WTC11 (cell line): ENCODE data around the gene DOHH. TPM values are rescaled to one million over a fixed set of nuclear protein-coding genes. Genes with fewer than 3 reads are reported as not detected.

Experiments
- ATAC-seq: fragments of 200-7000 bp; cut with Tn5 transposase; 2 replicates; pipeline ENCODE4 v1.10.0; 2021; ENCODE audit warnings: mild to moderate bottlenecking, moderate library complexity
- CTCF ChIA-PET: fragments of 300-600 bp; sonication (Branson Sonifier 250); formaldehyde crosslinking; loops from one replicate; lab custom pipeline; 2021; ENCODE audit warnings: antibody characterized with exemption; lab: Charles Lee
- POLR2A ChIA-PET: fragments of 350-600 bp; sonication (Branson Sonifier 250); formaldehyde crosslinking; loops from one replicate; lab custom pipeline; 2021; ENCODE audit warnings: antibody characterized with exemption; lab: Charles Lee
- DNase-seq: peaks from one replicate; pipeline ENCODE4 v3.0.0; 2021; ENCODE audit warnings: low spot score
- H3K27ac Mint-ChIP-seq: 2 replicates; pipeline ENCODE4 v1.8.0; 2021; ENCODE audit warnings: mixed read lengths
- H3K27me3 Mint-ChIP-seq: 2 replicates; pipeline ENCODE4 v1.8.0; 2021; ENCODE audit warnings: low read depth, mild to moderate bottlenecking, moderate library complexity, mixed read lengths
- H3K36me3 Mint-ChIP-seq: 2 replicates; pipeline ENCODE4 v1.8.0; 2021; ENCODE audit warnings: mixed read lengths
- H3K4me1 Mint-ChIP-seq: 2 replicates; pipeline ENCODE4 v1.8.0; 2022; ENCODE audit warnings: mixed read lengths
- H3K4me3 Mint-ChIP-seq: 2 replicates; pipeline ENCODE4 v1.8.0; 2021; ENCODE audit warnings: mild to moderate bottlenecking, moderate library complexity, mixed read lengths
- H3K9me3 Mint-ChIP-seq: 2 replicates; pipeline ENCODE4 v1.8.0; 2021; ENCODE audit warnings: mixed read lengths
- AR ChIP-seq: fragments of 250-450 bp; sonication (Bioruptor Pico); IDR thresholded peaks from 2 replicates; pipeline ENCODE4 v1.9.0; 2021; ENCODE audit warnings: mild to moderate bottlenecking
- CTCF ChIP-seq: fragments of 200-600 bp; IDR thresholded peaks from 2 replicates; pipeline ENCODE4 v1.8.0; 2022; ENCODE audit warnings: antibody characterized with exemption
- E2F4 ChIP-seq: sonication (generic); formaldehyde crosslinking; IDR thresholded peaks from 2 replicates; pipeline ENCODE4 v1.8.1; 2022; ENCODE audit warnings: low read depth, mild to moderate bottlenecking, moderate library complexity, missing genetic modification reagents, borderline replicate concordance
- ERG ChIP-seq: fragments of 250-450 bp; sonication (Bioruptor Pico); IDR thresholded peaks from 2 replicates; pipeline ENCODE4 v1.8.0; 2021; ENCODE audit warnings: mild to moderate bottlenecking
- FOXP4 ChIP-seq: sonication (generic); formaldehyde crosslinking; IDR thresholded peaks from 2 replicates; pipeline ENCODE4 v1.8.0; 2022; ENCODE audit warnings: mild to moderate bottlenecking, missing genetic modification reagents
- GTF2I ChIP-seq: fragments of 250-450 bp; sonication (Bioruptor Pico); conservative IDR thresholded peaks from 2 replicates; pipeline ENCODE4 v1.4.0; 2021; ENCODE audit warnings: mild to moderate bottlenecking
- IRF2 ChIP-seq: sonication (generic); formaldehyde crosslinking; IDR thresholded peaks from 2 replicates; pipeline ENCODE4 v1.8.0; 2022; ENCODE audit warnings: low read depth, missing genetic modification reagents, borderline replicate concordance
- JAZF1 ChIP-seq: fragments of 250-450 bp; sonication (Bioruptor Pico); IDR thresholded peaks from 2 replicates; pipeline ENCODE4 v1.9.0; 2021; ENCODE audit warnings: moderate library complexity, mild to moderate bottlenecking, inconsistent platforms
- NFATC4 ChIP-seq: fragments of 250-450 bp; sonication (Bioruptor Pico); IDR thresholded peaks from 2 replicates; pipeline ENCODE4 v1.9.0; 2021; ENCODE audit warnings: mild to moderate bottlenecking
- PRRX2 ChIP-seq: fragments of 250-450 bp; sonication (Bioruptor Pico); IDR thresholded peaks from 2 replicates; pipeline ENCODE4 v1.8.0; 2021; ENCODE audit warnings: mild to moderate bottlenecking
- SMAD4 ChIP-seq: sonication (generic); formaldehyde crosslinking; IDR thresholded peaks from 2 replicates; pipeline ENCODE4 v1.8.0; 2022; ENCODE audit warnings: mild to moderate bottlenecking, missing genetic modification reagents
- SOX15 ChIP-seq: fragments of 250-450 bp; sonication (Bioruptor Pico); IDR thresholded peaks from 2 replicates; pipeline ENCODE4 v1.9.0; 2021; ENCODE audit warnings: mild to moderate bottlenecking
- USF2 ChIP-seq: sonication (generic); formaldehyde crosslinking; IDR thresholded peaks from 2 replicates; pipeline ENCODE4 v1.8.1; 2023; ENCODE audit warnings: mild to moderate bottlenecking, missing genetic modification reagents, moderate library complexity
- ZNF121 ChIP-seq: sonication (generic); formaldehyde crosslinking; IDR thresholded peaks from 2 replicates; pipeline ENCODE4 v1.8.0; 2023; ENCODE audit warnings: missing genetic modification reagents
- ZNF232 ChIP-seq: sonication (generic); formaldehyde crosslinking; IDR thresholded peaks from 2 replicates; pipeline ENCODE4 v1.8.0; 2022; ENCODE audit warnings: mild to moderate bottlenecking, missing genetic modification reagents
- ZNF671 ChIP-seq: fragments of 250-450 bp; sonication (Bioruptor Pico); IDR thresholded peaks from 2 replicates; pipeline ENCODE4 v1.8.0; 2021; ENCODE audit warnings: mild to moderate bottlenecking
- total RNA-seq: library from RNA; stranded (reverse); gene quantifications from 3 replicates; pipeline ENCODE4 v1.2.3, GENCODE V29; 2021

The DOHH gene
- total RNA-seq, 1 experiment from 2014 or later, result 22.2 TPM

- no peak for TF ChIP-seq ERG (CRISPR knock-in tag)
- no peak for TF ChIP-seq ZNF232 (CRISPR knock-in tag)
- no peak for TF ChIP-seq JAZF1 (CRISPR knock-in tag)
These were observed 45.2 kb upstream of the DOHH start (continued) for GRCh38 chr19:3545669-3546034.

GRCh38 chr19:3544742-3545668 lies 44.5 kb upstream of the DOHH start:
- ChIA-PET CTCF (interaction anchor here (0.6 to 4.4 kb wide), 36 partner anchors 9 to 443 kb away, joined by 3 to 115 read pairs (median 3); partner anchors contain the start of genes DOHH, MFSD12, MRPL54 and TJP3), POLR2A (interaction anchor here (0.5 to 1.4 kb wide), 7 partner anchors 9 to 519 kb away, joined by 3 to 8 read pairs (median 4); partner anchors contain the start of gene MFSD12)
- no peaks in the 10 kb centered on the region for H3K36me3 Mint-ChIP-seq
- no peak overlapping the region for H3K27ac Mint-ChIP-seq
- H3K4me3 Mint-ChIP-seq, result no peak overlapping the region
- no peaks in the 10 kb centered on the region for H3K9me3 Mint-ChIP-seq
- no peaks in the 10 kb centered on the region for H3K4me1 Mint-ChIP-seq
- DNase-seq, result peak; percentile 93
- TF ChIP-seq AR (CRISPR knock-in tag), result 0 out of 2 replicates have a peak, but pooled peaks have one; percentile 29
- TF ChIP-seq IRF2 (CRISPR knock-in tag), result no peak
- no peak for TF ChIP-seq E2F4
- TF ChIP-seq NFATC4 (CRISPR knock-in tag), result peak; percentile 19; the same call in 1 of the 2 replicates
- peak; percentile 57; the same call in 1 of the 2 replicates for TF ChIP-seq GTF2I (CRISPR knock-in tag)
- peak; percentile 33; the same call in 1 of the 2 replicates for TF ChIP-seq ZNF671 (CRISPR knock-in tag)
- no peak for TF ChIP-seq SOX15 (CRISPR knock-in tag)
- TF ChIP-seq FOXP4, result 0 out of 2 replicates have a peak, but pooled peaks have one; percentile 14
- TF ChIP-seq CTCF, result peak; percentile 97
- peak; percentile 63; the same call in 1 of the 2 replicates for TF ChIP-seq ZNF121 (CRISPR knock-in tag)
- 0 out of 2 replicates have a peak, but pooled peaks have one; percentile 46 for TF ChIP-seq PRRX2 (CRISPR knock-in tag)
- TF ChIP-seq SMAD4 (CRISPR knock-in tag), result no peak
- TF ChIP-seq USF2 (CRISPR knock-in tag), result peak; percentile 24; the same call in 1 of the 2 replicates
- peak; percentile 85 for ATAC-seq
- no peaks in the 10 kb centered on the region for H3K27me3 Mint-ChIP-seq
